Heart right ventricle (tissue), 16 donors: ENCODE data around the gene RPS6KA6. TPM values are rescaled to one million over a fixed set of nuclear protein-coding genes. Genes with fewer than 3 reads are reported as not detected.

Source experiments
- ATAC-seq, 8 donors: fragments of 200-7000 bp; cut with Tn5 transposase; one replicate each; pipeline ENCODE4 v1.9.1; 2020; ENCODE audit warnings: mild to moderate bottlenecking in 8 of 8, moderate library complexity in 8 of 8, moderate number of reproducible peaks in 1 of 8
- DNase-seq, 2 donors: peaks; one replicate each; pipeline ENCODE4 v3.0.0-alpha.2; 2020
- H3K27ac ChIP-seq, 10 donors: fragments of 200-600 bp; sonication (generic) in 2 of 10; one replicate each; pipeline versions ENCODE4 v1.5.0 to v1.8.0; 2020 to 2022; ENCODE audit warnings: mild to moderate bottlenecking in 3 of 10
- H3K27me3 ChIP-seq, 7 donors: fragments of 200-600 bp; one replicate each; pipeline ENCODE4 v1.8.0; 2021 to 2022; ENCODE audit warnings: mild to moderate bottlenecking in 2 of 7
- H3K36me3 ChIP-seq, 9 donors: fragments of 200-600 bp; sonication (generic) in 1 of 9; one replicate each; pipeline versions ENCODE4 v1.5.0 to v1.8.0; 2020 to 2022; ENCODE audit warnings: mild to moderate bottlenecking in 2 of 9
- H3K4me1 ChIP-seq, 9 donors: fragments of 200-600 bp; sonication (generic) in 1 of 9; one replicate each; pipeline versions ENCODE4 v1.5.0 to v1.8.0; 2020 to 2022; ENCODE audit warnings: mild to moderate bottlenecking in 4 of 9
- H3K4me3 ChIP-seq, 10 donors: fragments of 200-600 bp; sonication (generic) in 2 of 10; one replicate each; pipeline versions ENCODE4 v1.5.0 to v1.8.0; 2020 to 2022; ENCODE audit warnings: mild to moderate bottlenecking in 7 of 10, moderate library complexity in 2 of 10
- H3K9me3 ChIP-seq, 11 donors: fragments of 200-600 bp in 10 of 11; sonication (generic) in 2 of 11; one replicate each; pipeline versions ENCODE4 v1.5.0 to v1.8.0; 2013 to 2022; ENCODE audit warnings: mild to moderate bottlenecking in 2 of 11, control low read depth in 1 of 11, moderate library complexity in 1 of 11
- CTCF ChIP-seq, 9 donors: fragments of 200-600 bp; sonication (generic) in 2 of 9; IDR thresholded peaks; one replicate each; pipeline versions ENCODE4 v1.5.0 to v1.8.0; 2021 to 2022; ENCODE audit warnings: antibody characterized with exemption in 9 of 9, mild to moderate bottlenecking in 5 of 9, moderate library complexity in 1 of 9
- whole genome bisulfite sequencing, 2 donors: extraction: QIAGEN DNeasy Blood & Tissue Kit; methylation state at CpG; one replicate each; pipeline ENCODE4 v1.1.7; 2013; ENCODE audit warnings: inconsistent platforms in 1 of 2; 5-methylcytosine and 5-hydroxymethylcytosine counted together
- intact Hi-C, 10 donors: fragments of 100-400 bp; cut with DNase I; formaldehyde crosslinking; loops; one replicate each; pipeline versions ENCODE4 v1.11.1 to v1.14.2; 2022
- polyA plus RNA-seq, 2 donors: library from polyadenylated mRNA; stranded (reverse); fragments of 200-250 nt; gene quantifications; one replicate each; pipeline ENCODE4 v1.2.3, GENCODE V29; 2013
- total RNA-seq, 10 donors: library from RNA; stranded (reverse); fragmentation: NEBNext Ultra II Directional in 3 of 10; extraction: Animal tissue kit (Norgen Biotek cat#: 25700) in 3 of 10; gene quantifications; one replicate each; pipeline versions ENCODE4 v1.2.1 to v1.2.4, GENCODE V29; 2021 to 2023
- donor health status: Arrhythmogenic right ventricular cardiomyopathy.
- donor health status: ischemic (EF 13 %, LVEDD 7.1; RV severe dilation, severe dysfunction).
- donor health status: healthy with polysubstance abuse.
- donor health status: DM: no; HTN: yes; CAD: no.
- donor health status: DM: no; HTN: no; CAD: no.
- donor health status: ischemic (EF 25% LVEDD 6.9; RV normal size, moderate dysfunction).
- donor health status: ischemic (EF 25% LVEDD 5.7; RV mildly dilated, moderate dysfunction).
- donor health status: healthy.
- donor health status: DM: yes; HTN: yes; CAD: no.
- donor health status: Ischemic cardiomyopathy.
- donor health status: ischemic (EF 35%, LVEDD 5.7; RV mildly dilated, moderate dysfunction).
- donor health status: nonischemic (EF 11% LVEDD 7.7; RV severe dilation, severe dysfunction).
- donor health status: DM: yes; HTN: yes; CAD: no.
- donor health status: PGD.
- donor health status: ischemic (EF 29% LVEDD 5.4; RV normal size, mild dysfunction).
- donor health status: nonischemic (EF 23%, LVEDD 6.1; RV moderate dilation, normal function).

The RPS6KA6 gene
- total and polyA plus RNA-seq, 12 donors: 0.04 to 1.3 (median 0.45) TPM

GRCh38 chrX:84168095-84168494 lies 19.9 kb downstream of the RPS6KA6 start:
- DNase-seq (no peak), ATAC-seq (no peak)
- WGBS, 2 donors: 54% methylated on average over 2 of the region's 2 CpGs
- H3K36me3 ChIP-seq: no peaks in the 10 kb centered on the region
- H3K4me3 ChIP-seq: no peak overlapping the region
- no peak overlapping the region for H3K27ac ChIP-seq
- H3K27me3 ChIP-seq: peaks cover 0 to 7% (median 0%) of the 10 kb centered on the region in 7 donors
- intact Hi-C loops: no loop called here
- H3K9me3 ChIP-seq: no peaks in the 10 kb centered on the region
- TF ChIP-seq CTCF (IDR thresholded peaks at IDR 0.05): no peak
- H3K4me1 ChIP-seq: no peaks in the 10 kb centered on the region

- H3K36me3 ChIP-seq: no peaks in the 10 kb centered on the region
- H3K9me3 ChIP-seq: no peaks in the 10 kb centered on the region
- H3K27me3 ChIP-seq: peaks cover 0 to 11% (median 0%) of the 10 kb centered on the region in 7 donors
- TF ChIP-seq CTCF (IDR thresholded peaks at IDR 0.05): no peak
- no peaks in the 10 kb centered on the region for H3K4me1 ChIP-seq
- H3K27ac ChIP-seq: no peak overlapping the region
- WGBS, 2 donors: 67 to 69% methylated on average over 1 of the region's 1 CpG
- no peak overlapping the region for H3K4me3 ChIP-seq
- intact Hi-C loops: no loop called here
- ATAC-seq: no peak
- no peak for DNase-seq
These were observed 22.3 kb downstream of the RPS6KA6 start for GRCh38 chrX:84165711-84166110.

GRCh38 chrX:84162401-84162800 lies 25.6 kb downstream of the RPS6KA6 start:
- H3K36me3 ChIP-seq: no peaks in the 10 kb centered on the region
- ATAC-seq: no peak
- no peak for TF ChIP-seq CTCF (IDR thresholded peaks at IDR 0.05)

GRCh38 chrX:84161641-84162040 lies 26.4 kb downstream of the RPS6KA6 start:
- H3K4me1 ChIP-seq: no peaks in the 10 kb centered on the region
- intact Hi-C loops: no loop called here
- TF ChIP-seq CTCF (IDR thresholded peaks at IDR 0.05): no peak
- peaks cover 0 to 11% (median 0%) of the 10 kb centered on the region in 7 donors for H3K27me3 ChIP-seq
- no peaks in the 10 kb centered on the region for H3K36me3 ChIP-seq
- H3K9me3 ChIP-seq: no peaks in the 10 kb centered on the region
- no peak overlapping the region for H3K4me3 ChIP-seq
- no peak overlapping the region for H3K27ac ChIP-seq
- ATAC-seq (no peak), DNase-seq (no peak)

More at GRCh38 chrX:84162401-84162800, 25.6 kb downstream of the RPS6KA6 start:
- Histone ChIP-seq H3K4me1 (no peaks in the 10 kb centered on the region), H3K27me3 (peaks cover 0 to 11% (median 0%) of the 10 kb centered on the region in 7 donors), H3K4me3 (no peak overlapping the region), H3K27ac (no peak overlapping the region), H3K9me3 (no peaks in the 10 kb centered on the region)
- no peak for DNase-seq
- intact Hi-C loops: no loop called here
